PC-9 (cell line): ENCODE measurements around the gene RALGPS1. TPM values are rescaled to one million over a fixed set of nuclear protein-coding genes. Genes with fewer than 3 reads are reported as not detected.

Source experiments
- BruUV-seq: library from RNA; stranded (reverse); fragments of 400-500 nt; replicated peaks from 2 replicates; lab custom pipeline; 2021; lab: Mats Ljungman, UMichigan
- CTCF ChIA-PET: fragments of 300-600 bp; sonication (Branson Sonifier 250); formaldehyde crosslinking; loops from one replicate; lab custom pipeline; 2022; ENCODE audit warnings: antibody characterized with exemption; lab: Charles Lee
- POLR2A ChIA-PET: fragments of 300-600 bp; sonication (Branson Sonifier 250); formaldehyde crosslinking; loops from one replicate; lab custom pipeline; 2022; ENCODE audit warnings: antibody characterized with exemption; ENCODE audit not compliant: unreplicated experiment; lab: Charles Lee
- DNase-seq, 2 experiments: peaks; one replicate each; pipeline versions ENCODE4 v3.0.0 to v3.0.0-alpha.2; 2015 to 2022; ENCODE audit warnings: mixed read lengths in 1 of 2
- H2AFZ ChIP-seq: fragments of 200-600 bp; sonication (generic); 2 replicates; pipeline ENCODE4 v1.8.1; 2017; ENCODE audit warnings: antibody characterized with exemption
- H3F3A ChIP-seq: fragments of 200-600 bp; sonication (generic); 2 replicates; pipeline ENCODE4 v1.8.1; 2017; ENCODE audit warnings: antibody characterized with exemption, mild to moderate bottlenecking, low read depth; ENCODE audit not compliant: insufficient read depth
- H3K27ac ChIP-seq: fragments of 200-600 bp; sonication (generic); 2 replicates; pipeline ENCODE4 v1.6.1; 2016; ENCODE audit warnings: mixed run types
- H3K27me3 ChIP-seq: fragments of 200-600 bp; sonication (generic); 2 replicates; pipeline ENCODE4 v1.6.1; 2016; ENCODE audit warnings: low read depth, mixed run types; ENCODE audit not compliant: insufficient read depth
- H3K36me3 ChIP-seq: fragments of 200-600 bp; sonication (generic); 2 replicates; pipeline ENCODE4 v1.6.1; 2016; ENCODE audit warnings: low read depth, mixed run types
- H3K4me1 ChIP-seq: fragments of 200-600 bp; sonication (generic); replicated peaks from 2 replicates; pipeline ENCODE4 v1.6.1; 2016; ENCODE audit warnings: mixed run types; ENCODE audit not compliant: insufficient read depth
- H3K4me2 ChIP-seq: fragments of 200-600 bp; sonication (generic); 2 replicates; pipeline ENCODE4 v1.6.1; 2017; ENCODE audit warnings: mixed run types
- H3K4me3 ChIP-seq: fragments of 200-600 bp; sonication (generic); 2 replicates; pipeline ENCODE4 v1.6.1; 2016; ENCODE audit warnings: mixed run types
- H3K79me2 ChIP-seq: fragments of 200-600 bp; sonication (generic); 2 replicates; pipeline ENCODE4 v1.6.1; 2017; ENCODE audit warnings: low read depth, mixed run types
- H3K9me2 ChIP-seq: fragments of 200-600 bp; sonication (generic); 2 replicates; pipeline ENCODE4 v1.8.1; 2017; ENCODE audit warnings: mild to moderate bottlenecking; ENCODE audit not compliant: insufficient read depth
- H3K9me3 ChIP-seq: fragments of 200-600 bp; sonication (generic); 2 replicates; pipeline ENCODE4 v1.8.1; 2016; ENCODE audit warnings: low read depth; ENCODE audit not compliant: insufficient read depth
- H4K20me1 ChIP-seq: fragments of 200-600 bp; sonication (generic); 2 replicates; pipeline ENCODE4 v1.8.1; 2017; ENCODE audit not compliant: insufficient read depth
- CTCF ChIP-seq: fragments of 200-600 bp; sonication (generic); conservative IDR thresholded peaks from 2 replicates; pipeline ENCODE4 v1.6.1; 2017; ENCODE audit warnings: mixed run types, antibody characterized with exemption, mild to moderate bottlenecking, moderate library complexity
- EZH2 ChIP-seq: fragments of 200-600 bp; sonication (generic); IDR thresholded peaks from 2 replicates; pipeline ENCODE4 v1.8.0; 2017; ENCODE audit warnings: antibody characterized with exemption, low read depth
- intact Hi-C: fragments of 100-400 bp; cut with micrococcal nuclease; formaldehyde crosslinking; loops from one replicate; pipeline ENCODE4 v1.10.0; 2022; ENCODE audit not compliant: unreplicated experiment
- total RNA-seq: library from RNA; stranded (reverse); gene quantifications from 2 replicates; pipeline ENCODE4 v1.2.3, GENCODE V29; 2021

The RALGPS1 gene
- total RNA-seq, 1 experiment from 2014 or later = 23.3 TPM

- no peaks in the 10 kb centered on the region for H3K27me3 ChIP-seq
- no peak overlapping the region for H2AFZ ChIP-seq
- H3K9me2 ChIP-seq = no peaks in the 10 kb centered on the region
- ChIA-PET POLR2A (no interaction called here), CTCF (interaction anchor here (0.6 kb wide), 1 partner anchor 1872 kb away, joined by 5 read pairs; no protein-coding TSS in a partner anchor)
- no peak overlapping the region for H3K4me2 ChIP-seq
- TF ChIP-seq EZH2 (no peak), CTCF (no peak)
- no peaks in the 10 kb centered on the region for H3K36me3 ChIP-seq
- H3F3A ChIP-seq = peaks cover 27% of the 10 kb centered on the region
- no peak overlapping the region for H3K4me3 ChIP-seq
- H3K79me2 ChIP-seq = no peaks in the 10 kb centered on the region
- H3K9me3 ChIP-seq = no peaks in the 10 kb centered on the region; the same call in 1 of the 2 replicates
- peaks cover 52% of the 10 kb centered on the region for H3K4me1 ChIP-seq
- BruUV-seq = no TSS peak
- intact Hi-C loops = no loop called here
- no peaks in the 10 kb centered on the region for H4K20me1 ChIP-seq
- no peak overlapping the region for H3K27ac ChIP-seq
- no peak for DNase-seq
These were observed 164.4 kb downstream of the RALGPS1 start for GRCh38 chr9:127078988-127079387.

GRCh38 chr9:127079446-127080140, 165.0 kb downstream of the RALGPS1 start:
- BruUV-seq = no TSS peak
- H2AFZ ChIP-seq = no peak overlapping the region
- POLR2A ChIA-PET = no interaction called here
- H3F3A ChIP-seq = peaks cover 22% of the 10 kb centered on the region
- H3K4me2 ChIP-seq = no peak overlapping the region
- no peak overlapping the region for H3K27ac ChIP-seq
- no peak overlapping the region for H3K4me3 ChIP-seq
- TF ChIP-seq CTCF (no peak), EZH2 (no peak)
- no peaks in the 10 kb centered on the region for H3K9me2 ChIP-seq
- no peaks in the 10 kb centered on the region for H3K27me3 ChIP-seq
- no peaks in the 10 kb centered on the region for H3K36me3 ChIP-seq
- H3K4me1 ChIP-seq = peaks cover 46% of the 10 kb centered on the region
- no peaks in the 10 kb centered on the region for H3K79me2 ChIP-seq
- intact Hi-C loops = no loop called here
- no peaks in the 10 kb centered on the region; the same call in 1 of the 2 replicates for H3K9me3 ChIP-seq
- no peak for DNase-seq
- no peaks in the 10 kb centered on the region for H4K20me1 ChIP-seq
- CTCF ChIA-PET = interaction anchor here (0.6 kb wide), 1 partner anchor 1871 kb away, joined by 5 read pairs; no protein-coding TSS in a partner anchor

GRCh38 chr9:127081250-127082185, 166.9 kb downstream of the RALGPS1 start:
- Histone ChIP-seq H3K79me2 (no peaks in the 10 kb centered on the region), H3K4me1 (peaks cover 26% of the 10 kb centered on the region), H4K20me1 (no peaks in the 10 kb centered on the region), H3K36me3 (no peaks in the 10 kb centered on the region), H3F3A (peaks cover 4% of the 10 kb centered on the region), H2AFZ (no peak overlapping the region), H3K4me2 (no peak overlapping the region), H3K9me3 (no peaks in the 10 kb centered on the region; the same call in 1 of the 2 replicates), H3K27ac (no peak overlapping the region), H3K9me2 (no peaks in the 10 kb centered on the region), H3K4me3 (no peak overlapping the region), H3K27me3 (no peaks in the 10 kb centered on the region)
- intact Hi-C loops = no loop called here
- DNase-seq = no peak
- CTCF ChIA-PET = interaction anchor here (0.7 kb wide), 1 partner anchor 14 kb away, joined by 4 read pairs; no protein-coding TSS in a partner anchor
- POLR2A ChIA-PET = no interaction called here
- BruUV-seq = no TSS peak
- TF ChIP-seq CTCF (no peak), EZH2 (no peak)
